GM18498 (cell line): ENCODE results near the gene LCA5L.
"Not testable (repeated sequence)": the region's sequence is repeated elsewhere in the genome, so short reads cannot be mapped to it uniquely, and the experiment has no call there.

Experiments
- ATAC-seq: cut with Tn5 transposase; IDR thresholded peaks from one replicate; pipeline ENCODE4 v1.9.1; 2021; ENCODE audit warnings: mild to moderate bottlenecking, moderate library complexity; ENCODE audit not compliant: unreplicated experiment

Gene LCA5L

DNA sequence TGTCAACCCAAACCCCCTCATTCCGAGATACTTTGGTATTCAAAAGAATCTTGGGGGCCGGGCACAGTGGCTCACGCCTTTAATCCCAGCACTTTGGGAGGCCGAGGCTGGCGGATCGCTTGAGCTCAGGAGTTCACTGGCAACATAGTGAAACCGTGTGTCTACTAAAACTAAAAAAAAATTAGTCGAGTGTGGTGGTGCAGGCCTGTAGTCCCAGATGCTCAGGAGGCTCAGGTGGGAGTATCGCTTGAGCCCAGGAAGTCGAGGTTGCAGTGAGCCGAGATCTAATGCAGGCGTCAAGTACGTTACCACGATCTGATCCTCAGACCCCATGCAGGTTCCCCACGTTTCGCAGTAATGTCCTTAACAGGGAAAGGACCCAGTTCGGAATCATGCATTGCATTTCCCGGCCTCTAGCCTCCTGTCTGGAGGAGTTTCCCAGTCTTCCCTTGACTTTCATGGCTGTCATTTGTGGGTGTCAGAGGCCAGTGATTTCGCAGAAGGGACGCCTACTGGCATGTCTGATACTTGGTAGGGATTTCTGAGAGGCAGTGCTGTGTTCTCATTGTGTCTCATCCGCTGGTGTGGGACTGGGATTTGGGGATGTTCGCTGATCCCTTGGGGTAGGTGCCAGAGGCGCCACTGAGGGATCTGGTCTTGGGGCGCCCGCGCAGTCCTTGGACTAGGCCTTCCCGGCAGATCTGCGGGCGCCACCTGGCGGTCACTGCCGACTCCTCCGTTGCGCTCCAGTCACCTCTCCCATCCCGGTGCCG is 57.4 kb downstream of the LCA5L start:
- ATAC-seq: peak; percentile 75

DNA sequence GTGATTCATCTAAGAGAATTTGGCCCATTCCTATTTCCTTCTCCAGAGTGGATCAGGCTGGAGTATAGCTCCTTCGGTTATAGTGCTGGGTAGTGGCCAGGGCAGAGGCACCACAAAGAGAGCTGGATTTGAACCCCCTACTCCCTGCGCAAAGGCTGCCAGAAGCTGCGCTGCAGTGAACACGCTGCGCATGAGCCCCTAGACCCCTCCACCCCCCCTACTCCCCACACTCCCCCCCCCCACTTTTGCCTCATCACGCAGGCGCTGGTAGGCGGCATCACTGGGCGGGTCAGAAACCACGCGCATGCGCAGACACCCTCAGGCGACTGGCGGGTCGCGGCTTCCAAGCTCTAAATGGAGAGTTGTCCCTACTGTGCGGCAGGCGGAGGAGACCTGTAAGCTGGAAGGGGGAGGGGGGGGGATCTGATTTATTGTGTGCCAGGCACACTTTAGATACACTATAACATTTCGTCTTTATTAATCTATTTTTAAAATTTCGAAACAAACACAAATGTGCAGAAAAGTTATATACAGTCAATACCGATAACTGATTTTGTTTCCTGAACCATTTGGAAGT is 58.0 kb downstream of the LCA5L start:
- no peak for ATAC-seq

DNA sequence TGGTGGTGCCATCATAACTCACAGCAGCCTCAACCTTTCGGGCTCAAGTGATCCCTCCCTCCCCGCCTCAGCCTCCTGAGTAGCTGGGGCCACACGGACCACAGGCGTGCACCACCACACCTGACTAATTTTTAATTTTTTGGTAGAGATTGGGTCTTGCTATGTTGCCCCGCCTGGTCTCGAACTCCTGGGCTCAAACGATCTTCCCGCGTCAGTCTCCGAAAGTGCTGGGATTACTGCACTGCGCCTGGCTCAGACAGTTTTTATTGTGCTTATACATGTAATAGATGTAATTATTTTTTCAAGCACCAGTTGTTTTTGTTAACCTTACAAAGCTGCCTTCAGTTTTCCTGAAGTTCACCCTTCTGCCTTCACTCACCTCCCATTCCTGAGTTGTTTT is 58.7 kb downstream of the LCA5L start:
- no peak for ATAC-seq

DNA sequence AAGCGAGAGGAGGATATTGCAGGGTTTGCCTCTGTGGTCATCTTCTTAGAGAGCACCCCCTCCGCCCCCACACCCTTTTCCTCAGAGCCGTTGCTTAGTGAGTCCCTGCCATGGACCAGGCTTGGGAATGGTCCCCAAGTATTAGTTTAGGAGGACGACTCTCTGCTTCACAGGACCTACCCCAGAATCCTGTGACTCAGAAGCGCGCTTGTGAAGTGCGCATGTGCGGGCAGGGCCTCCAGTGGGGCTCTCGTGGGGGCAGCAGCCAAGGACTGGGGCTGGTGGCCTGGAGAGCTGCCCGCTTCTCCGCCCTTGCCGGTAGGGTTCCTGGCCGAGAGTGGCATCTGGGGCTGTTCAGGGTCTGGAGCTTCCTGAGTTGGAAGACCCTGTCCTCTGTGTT is 59.4 kb downstream of the LCA5L start:
- ATAC-seq: no peak

DNA sequence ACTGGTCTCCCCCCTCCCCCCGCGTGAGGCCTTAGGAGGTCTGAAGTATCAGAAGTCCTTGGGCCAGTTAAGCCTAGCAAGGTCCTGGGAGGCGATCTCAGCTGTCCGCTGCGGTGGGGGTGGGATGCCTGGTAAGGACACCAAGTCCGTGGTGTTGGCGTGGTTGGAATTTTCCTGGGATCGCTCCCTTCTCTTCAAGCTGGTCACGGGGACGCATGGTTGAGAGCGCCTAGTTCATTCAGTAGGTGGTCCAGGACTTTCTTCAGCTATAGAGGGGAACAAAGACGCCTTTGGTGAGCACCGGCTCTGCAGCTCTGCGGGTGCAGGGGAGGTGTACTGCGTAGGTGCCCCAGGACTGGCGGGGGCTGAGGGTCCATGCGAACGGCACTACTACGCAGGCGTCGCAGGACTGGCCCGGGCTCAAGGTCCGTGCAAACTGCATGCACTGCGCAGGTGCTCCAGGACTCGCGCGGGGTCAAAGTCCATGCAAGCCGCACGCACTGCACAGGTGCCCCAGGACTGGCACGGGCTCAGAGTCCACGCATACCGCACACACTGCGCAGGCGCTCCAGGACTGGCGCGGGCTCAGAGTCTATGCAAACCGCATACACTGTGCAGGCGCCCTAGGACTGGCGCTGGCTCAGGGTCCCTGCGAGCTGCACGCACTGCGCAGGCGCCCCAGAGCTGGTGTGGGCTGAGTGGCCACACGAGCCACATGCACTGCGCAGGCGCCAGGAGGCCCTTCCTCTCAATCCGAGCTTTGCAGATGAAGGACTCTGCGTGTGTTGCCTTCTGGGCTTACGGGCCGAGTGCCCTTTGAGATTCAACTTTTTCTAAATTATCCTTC is 60.1 kb downstream of the LCA5L start:
- no peak for ATAC-seq

DNA sequence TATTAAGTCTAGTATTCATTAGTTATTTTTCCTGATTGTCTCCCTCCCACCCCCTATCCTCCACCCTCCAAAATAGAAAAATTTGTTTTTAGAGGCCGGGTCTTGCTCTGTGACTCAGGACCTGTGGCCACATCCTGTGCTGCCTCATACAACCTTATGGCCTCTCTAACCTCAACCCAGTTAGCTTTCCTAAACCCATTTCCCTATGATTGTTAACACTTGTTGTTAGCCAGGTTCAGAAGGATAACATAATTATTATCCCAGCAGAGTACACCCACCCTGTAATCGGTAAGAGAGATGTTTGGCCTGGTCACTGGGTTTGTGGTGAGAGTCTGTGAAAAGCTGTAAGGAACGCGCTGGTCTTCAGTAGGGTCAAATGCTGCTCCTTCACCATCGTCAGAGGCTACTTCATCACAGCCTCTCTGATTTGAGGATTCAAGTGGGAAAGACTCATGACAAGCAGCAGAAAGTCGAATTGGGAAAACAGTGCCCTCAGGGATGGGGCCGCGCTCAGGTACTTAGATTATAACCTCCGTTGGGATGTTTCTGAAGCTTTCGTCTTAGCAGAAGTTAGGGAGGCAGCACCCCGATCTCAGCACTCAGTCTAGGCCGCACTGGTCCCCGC is 60.8 kb downstream of the LCA5L start:
- no peak for ATAC-seq

DNA sequence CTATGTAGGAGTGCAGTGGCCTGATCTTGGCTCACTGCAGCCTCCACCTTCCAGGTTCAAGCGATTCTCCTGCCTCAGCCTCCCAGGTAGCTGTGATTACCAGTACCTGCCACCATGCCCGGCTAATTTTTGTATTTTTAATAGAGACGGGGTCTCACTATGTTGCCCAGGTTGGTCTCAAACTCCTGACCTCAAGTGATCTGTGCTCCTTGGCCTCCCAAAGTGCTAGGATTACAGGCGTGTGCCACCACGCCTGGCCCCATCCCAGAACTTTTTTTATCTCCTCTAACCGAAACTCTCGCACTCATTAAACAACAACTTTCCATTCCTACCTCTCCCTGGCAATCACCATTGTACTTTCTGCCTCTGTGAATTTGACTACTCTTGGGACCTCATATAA is 63.5 kb downstream of the LCA5L start:
- ATAC-seq: not testable (repeated sequence)

DNA sequence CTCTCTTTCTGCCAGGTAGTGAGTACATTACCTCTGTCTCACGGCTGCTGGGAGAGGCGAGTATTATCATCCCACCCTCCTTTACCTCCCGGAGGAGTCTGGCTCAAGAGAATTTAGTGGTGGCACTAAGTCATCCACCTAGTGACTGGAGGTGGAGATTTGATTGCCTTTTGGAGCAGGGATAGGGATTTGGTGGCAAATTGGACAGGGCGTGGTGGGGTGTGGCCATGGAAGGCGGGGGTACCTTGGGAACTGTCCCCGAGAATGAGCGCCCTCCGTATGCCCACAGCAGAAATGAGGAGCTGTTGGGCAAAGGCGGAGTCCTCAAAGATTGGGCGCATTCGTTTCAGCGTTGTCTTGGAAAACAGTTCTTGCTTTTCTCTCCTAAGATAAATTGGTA is 64.6 kb downstream of the LCA5L start:
- ATAC-seq: no peak

DNA sequence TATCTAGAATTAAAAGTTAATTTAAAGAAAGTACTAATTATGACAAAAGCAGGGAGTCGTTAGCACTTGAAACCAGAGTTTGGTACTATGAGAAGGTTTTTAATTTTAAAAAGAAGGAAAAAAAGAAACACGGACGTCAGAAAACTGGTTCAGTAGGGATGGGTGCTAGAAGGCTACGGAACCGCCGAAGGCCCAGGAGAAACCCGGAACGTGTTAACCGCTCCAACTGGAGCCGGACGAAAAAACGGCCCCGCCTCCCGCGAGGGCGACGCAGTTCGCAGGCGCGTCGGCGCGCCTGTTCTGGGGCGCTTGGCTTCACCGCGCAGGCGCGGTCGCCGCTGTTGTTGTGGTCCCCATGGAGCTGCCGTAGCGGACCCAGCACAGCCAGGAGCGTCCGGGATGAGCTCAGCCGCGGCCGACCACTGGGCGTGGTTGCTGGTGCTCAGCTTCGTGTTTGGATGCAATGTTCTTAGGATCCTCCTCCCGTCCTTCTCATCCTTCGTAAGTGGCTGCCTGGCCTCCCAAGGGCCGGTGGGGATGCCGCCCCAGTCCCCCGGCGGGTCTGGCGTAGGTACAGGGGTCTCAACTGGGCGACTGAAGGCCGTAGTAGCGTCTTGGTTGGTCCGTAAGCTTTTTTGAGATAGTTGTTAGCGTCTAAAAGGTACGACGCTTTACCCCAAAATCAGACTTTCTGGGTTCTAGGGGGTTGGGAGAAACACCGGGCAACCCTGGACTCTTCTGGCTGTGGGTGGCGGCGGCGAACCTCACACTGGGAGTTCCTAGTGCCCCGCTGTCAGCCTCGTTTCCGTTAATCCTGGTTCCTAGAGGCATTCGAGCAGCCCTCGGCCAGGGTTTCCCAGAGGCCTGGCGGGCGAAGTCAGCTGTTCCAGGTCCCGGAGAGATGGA is 65.3 kb downstream of the LCA5L start:
- peak; percentile 98 for ATAC-seq

DNA sequence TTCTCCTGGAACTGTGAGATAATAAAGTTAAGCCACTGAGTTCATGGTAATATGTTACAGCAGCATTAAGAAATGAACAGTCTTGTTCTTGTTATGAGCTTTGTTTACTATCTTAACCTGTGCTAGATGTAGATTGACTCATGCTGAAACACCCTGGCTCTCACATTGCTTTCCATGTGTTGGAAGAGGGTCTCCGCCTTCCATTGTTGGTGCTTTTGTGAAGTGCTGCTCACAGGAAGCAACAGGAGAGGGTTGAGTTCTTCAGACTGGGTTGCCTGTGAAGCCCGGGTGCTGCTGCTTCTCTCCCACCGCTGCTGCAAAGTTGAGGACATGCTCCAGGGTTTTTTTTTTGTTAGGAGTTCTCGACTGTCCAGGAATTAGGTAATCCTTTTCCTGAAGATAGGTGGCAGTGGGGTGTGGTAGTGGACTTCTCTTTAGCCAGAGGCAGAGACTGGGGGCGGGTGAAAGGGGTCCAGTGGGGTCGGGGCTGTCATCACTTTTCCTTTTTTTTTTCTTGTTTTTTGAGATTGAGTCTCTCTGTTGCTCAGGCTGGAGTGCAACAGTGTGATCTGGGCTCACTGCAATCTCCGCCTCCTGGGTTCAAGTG is 68.0 kb downstream of the LCA5L start:
- no peak for ATAC-seq

DNA sequence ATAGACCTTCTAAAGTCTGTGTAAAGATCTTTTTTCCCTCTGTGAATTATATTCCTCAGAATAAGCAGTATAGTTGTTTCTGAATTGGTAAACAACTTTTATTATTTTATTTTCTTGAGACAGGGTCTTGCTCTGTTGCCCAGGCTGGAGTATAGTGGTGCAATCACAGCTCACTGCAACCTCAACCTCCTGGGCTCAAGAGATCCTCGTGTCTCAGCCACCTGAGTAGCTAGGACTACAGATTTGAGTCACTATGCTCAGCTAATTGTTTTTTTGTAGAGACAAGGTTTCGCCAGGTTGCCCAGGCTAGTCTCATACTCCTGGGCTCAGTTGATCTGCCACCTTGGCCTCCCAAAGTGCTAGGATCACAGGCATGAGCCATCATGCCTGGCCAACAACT is 70.1 kb downstream of the LCA5L start:
- no peak for ATAC-seq

DNA sequence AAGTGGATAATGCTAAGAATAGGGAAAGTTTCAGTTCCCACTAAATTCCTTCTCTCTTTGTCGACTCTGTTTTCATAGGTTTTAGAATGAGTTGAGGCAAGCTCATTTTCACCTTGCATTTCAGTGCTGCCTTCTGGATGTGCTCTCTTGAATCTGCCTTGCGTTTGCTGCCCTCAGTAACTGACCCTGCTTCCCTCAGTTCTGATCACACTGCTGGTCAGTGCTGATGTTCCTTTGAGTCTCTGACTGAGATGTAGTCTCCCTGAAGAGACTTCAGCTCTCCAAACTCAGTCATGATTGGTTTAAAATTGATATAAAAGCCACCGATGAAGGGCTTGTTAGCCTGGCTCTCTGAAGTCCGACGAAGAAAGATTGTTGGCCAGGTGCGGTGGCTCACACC is 71.5 kb downstream of the LCA5L start:
- ATAC-seq: no peak

DNA sequence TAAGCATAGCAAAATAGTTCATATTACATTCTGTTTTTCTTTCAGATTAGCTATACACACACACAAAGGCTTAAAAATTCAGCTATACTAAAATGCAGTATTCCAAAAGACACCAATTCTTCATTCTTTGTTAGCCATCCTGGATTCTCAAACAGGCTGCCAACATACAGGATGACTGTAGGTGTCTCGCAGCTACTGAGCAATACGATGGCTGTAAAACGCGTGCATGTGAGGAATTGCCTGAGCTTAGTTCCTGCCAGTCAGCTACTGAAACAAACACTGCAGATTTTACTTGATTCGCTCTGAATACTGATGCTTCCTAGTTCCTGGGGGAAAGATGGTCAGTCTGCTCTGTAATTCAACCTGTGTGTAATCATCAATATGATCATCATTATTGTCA is 71.9 kb downstream of the LCA5L start:
- no peak for ATAC-seq

DNA sequence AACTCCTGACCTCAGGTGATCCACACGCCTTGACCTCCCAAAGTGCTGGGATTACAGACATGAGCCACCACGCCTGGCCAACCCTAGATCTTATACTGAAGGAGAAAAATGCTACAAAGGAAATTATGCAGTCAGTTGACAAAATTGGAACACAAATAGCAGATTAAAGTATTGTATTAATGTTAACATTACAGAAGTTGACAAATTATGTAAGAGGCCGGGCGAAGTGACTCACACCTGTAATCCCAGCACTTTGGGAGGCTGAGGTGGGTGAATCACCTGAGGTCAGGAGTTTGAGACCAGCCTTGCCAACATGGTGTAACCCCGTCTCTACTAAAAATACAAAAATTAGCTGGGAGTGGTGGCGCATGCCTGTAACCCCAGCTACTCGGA is 75.7 kb downstream of the LCA5L start:
- not testable (repeated sequence) for ATAC-seq

DNA sequence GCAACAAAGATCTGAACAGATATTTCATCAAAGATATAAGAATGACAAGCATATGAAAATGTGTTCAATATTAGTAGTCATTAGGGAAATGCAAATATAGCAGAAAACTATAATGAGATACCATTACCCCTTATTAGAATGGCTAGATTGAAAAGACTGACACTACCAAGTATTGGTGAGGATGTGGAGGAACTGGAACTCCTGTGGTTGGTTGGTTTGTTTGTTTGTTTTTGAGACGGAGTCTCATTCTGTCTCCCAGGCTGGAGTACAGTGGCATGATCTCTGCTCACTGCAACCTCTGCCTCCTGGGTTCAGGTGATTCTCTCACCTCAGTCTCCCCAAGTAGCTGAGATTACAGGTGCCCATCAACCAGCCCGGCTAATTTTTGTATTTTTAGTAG is 77.8 kb downstream of the LCA5L start:
- no peak for ATAC-seq

DNA sequence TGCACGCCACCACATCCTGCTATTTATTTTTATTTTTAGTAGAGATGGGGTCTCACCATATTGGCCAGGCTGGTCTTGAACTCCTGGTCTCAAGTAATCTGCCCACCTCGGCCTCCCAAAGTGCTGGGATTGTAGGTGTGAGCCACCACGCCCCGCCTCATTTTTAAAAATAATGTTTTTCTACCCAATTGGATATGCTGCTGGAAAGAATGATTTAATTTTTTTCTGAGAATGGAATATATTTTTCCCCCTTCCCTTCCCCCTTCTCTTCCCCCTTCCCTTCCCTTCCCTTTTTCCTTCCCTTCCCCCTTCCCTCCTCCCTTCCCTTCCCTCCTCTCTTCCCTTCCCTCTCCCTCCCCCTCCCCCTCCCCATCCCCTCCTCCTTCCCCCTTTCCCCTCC is 79.0 kb downstream of the LCA5L start:
- ATAC-seq: no peak

DNA sequence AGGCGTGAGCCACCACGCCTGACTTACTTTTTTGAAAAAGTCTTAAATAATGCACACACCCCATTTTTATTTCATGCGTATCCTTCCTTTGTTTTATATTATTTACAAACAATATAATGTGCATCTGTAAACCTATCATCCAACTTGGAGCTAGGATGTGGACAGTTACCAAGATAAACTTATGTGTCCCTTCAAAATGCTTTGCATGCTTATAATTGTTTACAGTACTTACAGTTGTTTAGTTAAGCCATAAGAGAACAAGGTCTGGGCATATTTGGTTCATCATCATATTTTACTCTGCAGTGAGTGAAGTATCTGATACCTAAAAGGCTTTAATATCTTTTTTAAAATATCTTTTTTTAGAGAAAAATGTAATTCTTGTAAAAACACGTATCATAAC is 80.6 kb downstream of the LCA5L start:
- ATAC-seq: no peak

DNA sequence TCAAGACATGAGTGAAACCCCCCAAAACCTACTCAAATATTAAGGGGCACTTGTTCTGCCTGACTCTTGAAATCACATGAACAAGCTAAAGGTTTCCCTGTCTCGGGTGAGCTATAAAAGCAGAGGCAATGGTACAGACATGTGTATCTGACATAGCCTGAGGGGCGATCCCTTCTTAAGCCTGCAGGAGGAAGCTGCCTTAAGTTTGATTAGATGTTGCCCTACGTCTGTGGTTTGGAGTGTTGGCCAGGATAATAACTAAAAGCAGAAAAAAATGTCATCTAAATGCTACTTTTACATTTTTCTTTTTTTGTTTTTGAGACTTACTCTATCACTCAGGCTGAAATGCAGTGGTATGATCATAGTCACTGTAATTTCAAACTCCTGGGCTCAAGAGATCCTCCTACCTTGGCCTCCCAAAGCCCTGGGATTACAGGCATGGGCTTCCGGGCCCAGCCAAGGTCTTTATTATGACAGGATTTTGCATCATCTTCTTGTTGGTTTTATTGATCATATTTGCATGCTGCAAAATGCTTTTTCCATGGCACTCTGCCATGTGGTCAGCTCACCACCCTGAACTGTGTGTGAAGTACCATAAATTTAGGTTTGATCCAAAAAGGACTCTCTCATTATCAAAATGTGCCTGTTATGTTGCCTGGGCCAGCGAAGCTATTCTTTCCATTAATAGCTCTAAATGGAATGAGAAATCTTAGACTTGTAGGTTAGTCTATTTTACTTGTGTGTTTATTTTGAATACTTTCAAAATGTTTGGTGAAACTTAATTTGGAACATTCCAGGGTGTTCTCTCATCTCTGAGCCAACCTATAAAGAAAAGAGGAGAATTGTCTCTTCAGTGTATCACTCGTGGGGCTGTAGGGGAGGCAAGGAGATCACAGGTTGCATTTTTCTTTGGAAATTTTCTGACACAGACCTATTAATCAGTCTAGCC is 81.7 kb downstream of the LCA5L start:
- ATAC-seq: no peak

DNA sequence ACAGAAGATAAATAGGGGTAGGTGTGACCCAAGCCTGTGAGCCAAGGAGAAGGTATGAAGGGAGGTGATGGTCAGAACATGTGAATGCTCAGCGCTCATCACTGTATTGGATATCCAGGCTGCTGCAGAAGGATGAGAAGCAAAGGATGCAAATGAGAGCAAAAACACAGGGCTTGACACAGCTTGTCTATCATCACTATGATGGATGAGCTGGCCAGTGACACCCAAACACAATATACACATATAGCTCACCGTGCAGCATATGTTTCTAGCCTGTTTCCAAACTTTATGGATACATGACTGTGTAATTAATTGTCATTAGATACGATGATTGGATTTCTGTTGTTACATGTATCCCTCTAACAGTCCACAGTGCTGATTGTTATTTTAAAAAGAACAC is 82.8 kb downstream of the LCA5L start:
- no peak for ATAC-seq
